ENCODE measurements around the gene ZFP92. TPM values are rescaled to one million over a fixed set of nuclear protein-coding genes. Genes with fewer than 3 reads are reported as not detected.

Gene ZFP92
- total and polyA plus RNA-seq, 10 of the 15 experiments (the other 5 are each of a cell fraction or from before 2014, with no cell fraction given), result 0.02 to 1.6 (median 0.09) TPM; not detected in 2

DNA sequence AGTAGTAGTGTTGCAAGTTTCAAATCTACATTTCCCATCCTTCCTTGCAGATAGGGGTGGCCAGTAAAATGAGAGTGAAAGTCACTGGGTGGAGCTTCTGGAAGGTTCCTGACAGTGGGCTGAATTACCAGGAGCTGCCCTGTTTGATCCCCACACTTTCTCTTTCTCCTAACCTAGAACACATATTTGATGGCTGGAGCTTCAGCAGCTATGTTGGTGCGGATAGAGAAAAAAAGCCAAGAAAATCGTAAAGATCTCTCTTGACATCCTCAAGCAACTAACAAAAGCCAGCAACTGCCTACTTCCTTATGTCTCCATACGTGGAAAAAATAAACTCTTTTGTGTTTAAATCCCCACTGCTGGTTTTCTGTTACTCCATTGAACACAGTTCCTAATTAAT is 45.2 kb upstream of the ZFP92 start:
- ChIA-PET CTCF (no interaction called here), SMC1A (ENCODE audit: uncharacterized antibody, unreplicated experiment) (no interaction called here), RAD21 (ENCODE audit: unreplicated experiment) (no interaction called here), POLR2A (no interaction called here)
- no TSS peak for BruUV-seq (replicated peaks)
- Histone ChIP-seq H3K4me3 (no peak overlapping the region), H3K36me3 (ENCODE audit: control insufficient read depth in 2 of 2, insufficient read depth in 2 of 2, low read length in 1 of 2) (no peaks in the 10 kb centered on the region), H2AFZ (ENCODE audit: control insufficient read depth, low read depth, low read length) (no peak overlapping the region), H3K4me2 (ENCODE audit: control insufficient read depth, insufficient read depth) (no peak overlapping the region), H3K9ac (ENCODE audit: control insufficient read depth, insufficient read depth, low read length) (no peak overlapping the region), H4K20me1 (ENCODE audit: control insufficient read depth, insufficient read depth) (no peaks in the 10 kb centered on the region), H3K27ac (ENCODE audit: control insufficient read depth, insufficient read depth) (no peak overlapping the region), H3K4me1 (ENCODE audit: control insufficient read depth, insufficient read depth, low read length) (no peaks in the 10 kb centered on the region; the same call in 1 of the 2 replicates), H3K79me2 (ENCODE audit: control insufficient read depth, insufficient read depth, low read length) (no peaks in the 10 kb centered on the region), H3K9me3 (replicated peaks; ENCODE audit: control insufficient read depth, insufficient read depth, low read length) (no peaks in the 10 kb centered on the region; the same call in 2 of the 3 replicates), H3K27me3 (replicated peaks in 1 of 2; ENCODE audit: control insufficient read depth in 2 of 2, insufficient read depth in 2 of 2, low read length in 1 of 2) (no peaks in the 10 kb centered on the region)
- in situ Hi-C loops (cut with MboI), result no loop called here
- intact Hi-C loops (cut with micrococcal nuclease; ENCODE audit: unreplicated experiment), result no loop called here
- DNase-seq (ENCODE audit: low read depth, low spot score) (no peak), ATAC-seq (no peak; the same call in 2 of the 3 replicates), FAIRE-seq (no peak)
- WGBS (ENCODE audit: insufficient coverage, insufficient replicate concordance, low lambda C conversion rate, missing lambda C conversion rate), result 46% methylated on average over 3 of the region's 3 CpGs
- TF ChIP-seq, protein P1, sequence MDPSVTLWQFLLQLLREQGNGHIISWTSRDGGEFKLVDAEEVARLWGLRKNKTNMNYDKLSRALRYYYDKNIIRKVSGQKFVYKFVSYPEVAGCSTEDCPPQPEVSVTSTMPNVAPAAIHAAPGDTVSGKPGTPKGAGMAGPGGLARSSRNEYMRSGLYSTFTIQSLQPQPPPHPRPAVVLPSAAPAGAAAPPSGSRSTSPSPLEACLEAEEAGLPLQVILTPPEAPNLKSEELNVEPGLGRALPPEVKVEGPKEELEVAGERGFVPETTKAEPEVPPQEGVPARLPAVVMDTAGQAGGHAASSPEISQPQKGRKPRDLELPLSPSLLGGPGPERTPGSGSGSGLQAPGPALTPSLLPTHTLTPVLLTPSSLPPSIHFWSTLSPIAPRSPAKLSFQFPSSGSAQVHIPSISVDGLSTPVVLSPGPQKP (IDR thresholded peaks at IDR 0.05; ENCODE audit: low read depth, low read length), result no peak
- no peak for TF ChIP-seq E2F4 (IDR thresholded peaks at IDR 0.05; ENCODE audit: low read depth, low read length)
- no peak for TF ChIP-seq IKZF1 (conservative IDR thresholded peaks at IDR 0.05)
- no peak for TF ChIP-seq IRF4 (IDR thresholded peaks at IDR 0.05; ENCODE audit: low read depth, low read length)

- no peaks in the 10 kb centered on the region; the same call in 2 of the 3 replicates for H3K9me3 ChIP-seq (replicated peaks; ENCODE audit: control insufficient read depth, insufficient read depth, low read length)
- 75% methylated on average over 5 of the region's 5 CpGs for WGBS (ENCODE audit: insufficient coverage, insufficient replicate concordance, low lambda C conversion rate, missing lambda C conversion rate)
- H3K4me3 ChIP-seq, result no peak overlapping the region
- H2AFZ ChIP-seq (ENCODE audit: control insufficient read depth, low read depth, low read length), result no peak overlapping the region
- H3K36me3 ChIP-seq (ENCODE audit: control insufficient read depth in 2 of 2, insufficient read depth in 2 of 2, low read length in 1 of 2), result no peaks in the 10 kb centered on the region
- no peaks in the 10 kb centered on the region for H3K79me2 ChIP-seq (ENCODE audit: control insufficient read depth, insufficient read depth, low read length)
- ChIA-PET RAD21 (ENCODE audit: unreplicated experiment) (no interaction called here), SMC1A (ENCODE audit: uncharacterized antibody, unreplicated experiment) (no interaction called here), POLR2A (no interaction called here), CTCF (no interaction called here)
- H3K4me1 ChIP-seq (ENCODE audit: control insufficient read depth, insufficient read depth, low read length), result no peaks in the 10 kb centered on the region; the same call in 1 of the 2 replicates
- FAIRE-seq (no peak), ATAC-seq (no peak), DNase-seq (ENCODE audit: low read depth, low spot score) (no peak)
- H3K9ac ChIP-seq (ENCODE audit: control insufficient read depth, insufficient read depth, low read length), result no peak overlapping the region
- no peaks in the 10 kb centered on the region for H4K20me1 ChIP-seq (ENCODE audit: control insufficient read depth, insufficient read depth)
- H3K27me3 ChIP-seq (replicated peaks in 1 of 2; ENCODE audit: control insufficient read depth in 2 of 2, insufficient read depth in 2 of 2, low read length in 1 of 2), result no peaks in the 10 kb centered on the region
- no peak overlapping the region for H3K4me2 ChIP-seq (ENCODE audit: control insufficient read depth, insufficient read depth)
- BruUV-seq (replicated peaks), result no TSS peak
- intact Hi-C loops (cut with micrococcal nuclease; ENCODE audit: unreplicated experiment) (no loop called here), in situ Hi-C loops (cut with MboI) (no loop called here)
- H3K27ac ChIP-seq (ENCODE audit: control insufficient read depth, insufficient read depth), result no peak overlapping the region
- TF ChIP-seq ZBTB33 (IDR thresholded peaks at IDR 0.05) (no peak), E2F8 (IDR thresholded peaks at IDR 0.05; ENCODE audit: low read depth, partially characterized antibody) (no peak)
These were observed 44.3 kb upstream of the ZFP92 start for GRCh38 chrX:153366878-153367538.
